Peyer's patch (tissue), 4 donors: ENCODE measurements around the gene FBXO48.

Source experiments
- POLR2A ChIP-seq, 2 donors: fragments of 450-650 bp; IDR thresholded peaks; one replicate each; pipeline ENCODE4 v1.5.1; 2017; ENCODE audit warnings: antibody characterized with exemption in 2 of 2, mild to moderate bottlenecking in 2 of 2, moderate library complexity in 2 of 2
- TF ChIP-seq, protein P1 (sequence below), 6 experiments: fragments of 450-650 bp in 4 of 6; fragments of 200-600 bp in 2 of 6; sonication (generic) in 1 of 6; IDR thresholded peaks; one replicate each; pipeline ENCODE4 v1.5.1; 2017 to 2019; ENCODE audit warnings: antibody characterized with exemption in 6 of 6, mild to moderate bottlenecking in 3 of 6, moderate library complexity in 1 of 6

DNA sequence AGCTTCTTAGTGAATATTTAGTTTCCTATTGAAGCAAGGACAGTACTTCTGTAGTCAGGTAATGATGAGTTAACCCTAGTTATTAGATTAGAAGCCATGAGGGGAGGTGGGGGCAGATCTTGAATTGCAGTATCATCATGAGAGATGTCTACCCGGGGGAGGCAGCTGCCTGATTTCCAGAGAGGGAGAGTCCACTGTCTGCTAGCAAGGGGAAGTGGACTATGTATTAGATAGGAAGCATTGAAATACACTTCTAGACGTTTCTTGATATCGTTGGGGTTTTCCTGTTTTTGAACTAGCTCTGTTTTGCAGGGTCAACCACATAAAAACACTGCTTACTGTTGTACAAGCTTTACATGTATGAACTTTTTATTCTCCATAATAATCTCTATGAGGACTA, 39.1 kb upstream of the FBXO48 start:
- TF ChIP-seq, protein P1, sequence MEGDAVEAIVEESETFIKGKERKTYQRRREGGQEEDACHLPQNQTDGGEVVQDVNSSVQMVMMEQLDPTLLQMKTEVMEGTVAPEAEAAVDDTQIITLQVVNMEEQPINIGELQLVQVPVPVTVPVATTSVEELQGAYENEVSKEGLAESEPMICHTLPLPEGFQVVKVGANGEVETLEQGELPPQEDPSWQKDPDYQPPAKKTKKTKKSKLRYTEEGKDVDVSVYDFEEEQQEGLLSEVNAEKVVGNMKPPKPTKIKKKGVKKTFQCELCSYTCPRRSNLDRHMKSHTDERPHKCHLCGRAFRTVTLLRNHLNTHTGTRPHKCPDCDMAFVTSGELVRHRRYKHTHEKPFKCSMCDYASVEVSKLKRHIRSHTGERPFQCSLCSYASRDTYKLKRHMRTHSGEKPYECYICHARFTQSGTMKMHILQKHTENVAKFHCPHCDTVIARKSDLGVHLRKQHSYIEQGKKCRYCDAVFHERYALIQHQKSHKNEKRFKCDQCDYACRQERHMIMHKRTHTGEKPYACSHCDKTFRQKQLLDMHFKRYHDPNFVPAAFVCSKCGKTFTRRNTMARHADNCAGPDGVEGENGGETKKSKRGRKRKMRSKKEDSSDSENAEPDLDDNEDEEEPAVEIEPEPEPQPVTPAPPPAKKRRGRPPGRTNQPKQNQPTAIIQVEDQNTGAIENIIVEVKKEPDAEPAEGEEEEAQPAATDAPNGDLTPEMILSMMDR (IDR thresholded peaks at IDR 0.05): no peak
- no peak for TF ChIP-seq POLR2A (IDR thresholded peaks at IDR 0.05)
